BJ (cell line): ENCODE data around the gene ABRACL. TPM values are rescaled to one million over a fixed set of nuclear protein-coding genes. Genes with fewer than 3 reads are reported as not detected.
"Not testable (repeated sequence)": the region's sequence is repeated elsewhere in the genome, so short reads cannot be mapped to it uniquely, and the experiment has no call there.

Experiments
- CTCF ChIA-PET: fragments of 350-600 bp; formaldehyde crosslinking; extraction: SDS; loops from one replicate; lab custom pipeline; 2021; ENCODE audit warnings: antibody characterized with exemption, inconsistent platforms; lab: Yijun Ruan, JAX
- POLR2A ChIA-PET: fragments of 300-600 bp; sonication (Branson Sonifier 250); formaldehyde crosslinking; extraction: SDS; loops from one replicate; lab custom pipeline; 2021; ENCODE audit warnings: antibody characterized with exemption; lab: Charles Lee
- DNase-seq: peaks from one replicate; pipeline ENCODE4 v3.0.0-alpha.2; 2011; ENCODE audit warnings: low read depth
- H3K27me3 ChIP-seq: 2 replicates; pipeline ENCODE4 v1.6.0; 2011; ENCODE audit warnings: low read length; ENCODE audit not compliant: control insufficient read depth, insufficient read depth
- H3K36me3 ChIP-seq: 2 replicates; pipeline ENCODE4 v1.5.1; 2011; ENCODE audit warnings: low read length; ENCODE audit not compliant: control insufficient read depth, insufficient read depth
- H3K4me3 ChIP-seq: 2 replicates; pipeline ENCODE4 v1.5.1; 2011; ENCODE audit warnings: low read depth, mild to moderate bottlenecking, control low read depth, low read length
- CTCF ChIP-seq: IDR thresholded peaks from 2 replicates; pipeline ENCODE4 v1.5.1; 2011; ENCODE audit warnings: low read depth, mild to moderate bottlenecking, control low read depth, inconsistent platforms, low read length, moderate library complexity; ENCODE audit not compliant: insufficient read depth
- polyA plus RNA-seq: library from polyadenylated mRNA; depleted of rRNA; stranded (reverse); fragments of >200 nt; gene quantifications from 2 replicates; pipeline ENCODE4 v1.2.3, GENCODE V29; 2011

The ABRACL gene
- polyA plus RNA-seq, 1 experiment = 13.1 TPM

DNA sequence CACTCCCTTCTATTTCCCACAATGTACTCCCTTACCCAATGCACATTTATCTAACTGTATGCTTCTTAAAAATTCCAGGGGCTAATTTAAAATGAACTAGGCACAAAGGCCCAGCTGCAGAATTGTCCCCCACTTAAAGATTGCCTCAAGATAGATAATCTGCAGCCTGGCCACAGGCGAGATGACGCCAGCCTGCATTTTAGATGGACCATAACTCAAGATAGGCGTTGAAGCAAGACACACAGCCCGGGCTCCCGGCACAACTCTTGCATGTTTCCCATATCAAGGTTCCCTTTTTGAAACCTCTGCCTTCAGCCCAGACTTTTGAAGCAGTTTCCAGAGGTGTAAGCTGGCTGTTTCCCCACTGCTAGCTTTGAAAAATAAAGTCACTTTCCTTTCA, 37.3 kb upstream of the ABRACL start:
- CTCF ChIA-PET = interaction anchor here (0.6 to 6.3 kb wide), 2 partner anchors 52 to 176 kb away, joined by 3 to 50 read pairs; no protein-coding TSS in a partner anchor
- POLR2A ChIA-PET = no interaction called here
- H3K36me3 ChIP-seq = no peaks in the 10 kb centered on the region
- no peak for TF ChIP-seq CTCF
- no peaks in the 10 kb centered on the region for H3K27me3 ChIP-seq
- no peak for DNase-seq
- H3K4me3 ChIP-seq = no peak overlapping the region

- H3K4me3 ChIP-seq, DNase-seq, H3K36me3 ChIP-seq, H3K27me3 ChIP-seq, CTCF ChIA-PET, POLR2A ChIA-PET: not testable (repeated sequence)
Measured at GRCh38 chr6:138992965-138993364, 35.6 kb upstream of the ABRACL start.

DNA sequence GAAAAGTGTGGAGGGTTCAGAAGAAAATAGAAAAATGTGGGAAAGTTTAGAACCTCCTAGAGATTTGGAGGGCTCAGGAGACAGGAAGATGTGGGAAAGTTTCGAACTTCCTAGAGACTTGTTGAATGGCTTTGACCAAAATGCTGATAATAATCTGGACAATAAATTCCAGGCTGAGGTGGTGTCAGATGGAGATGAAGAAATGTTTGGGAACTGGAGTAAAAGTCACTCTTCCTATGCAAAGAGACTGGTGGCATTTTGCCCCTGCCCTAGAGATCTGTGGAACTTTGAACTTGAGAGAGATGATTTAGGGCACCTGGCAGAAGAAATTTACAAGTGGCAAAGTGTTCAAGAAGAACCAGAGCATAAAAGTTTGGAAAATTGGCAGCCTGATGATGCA, 35.1 kb upstream of the ABRACL start:
- DNase-seq, POLR2A ChIA-PET, CTCF ChIA-PET: not testable (repeated sequence)

GRCh38 chr6:138996524-138996923, 32.0 kb upstream of the ABRACL start:
- Histone ChIP-seq H3K4me3 (no peak overlapping the region), H3K27me3 (no peaks in the 10 kb centered on the region), H3K36me3 (no peaks in the 10 kb centered on the region)
- ChIA-PET POLR2A (no interaction called here), CTCF (interaction anchor here (1.0 kb wide), 1 partner anchor 181 kb away, joined by 6 read pairs; no protein-coding TSS in a partner anchor)
- TF ChIP-seq CTCF = no peak
- no peak for DNase-seq

More for the DNA sequence above, 35.1 kb upstream of the ABRACL start:
- not testable (repeated sequence) for H3K36me3 ChIP-seq, H3K4me3 ChIP-seq, H3K27me3 ChIP-seq

DNA sequence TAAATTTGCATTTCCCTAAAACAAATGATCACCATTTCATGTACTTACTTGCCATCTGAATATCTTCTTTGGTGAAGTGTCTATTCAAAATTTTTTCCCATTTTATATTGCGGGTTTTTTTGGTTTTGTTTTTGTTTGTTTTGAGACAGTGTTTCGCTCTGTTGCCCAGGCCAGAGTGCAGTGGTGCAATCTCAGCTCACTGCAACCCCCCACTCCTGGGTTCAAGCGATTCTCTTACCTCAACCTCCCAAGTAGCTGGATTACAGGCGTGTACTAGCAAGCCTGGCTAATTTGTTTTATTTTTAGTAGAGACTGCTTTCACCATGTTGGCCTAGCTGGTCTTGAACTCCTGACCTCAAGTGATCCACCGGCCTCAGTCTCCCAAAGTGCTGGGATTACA, 31.4 kb upstream of the ABRACL start:
- Histone ChIP-seq H3K4me3 (no peak overlapping the region), H3K27me3 (no peaks in the 10 kb centered on the region), H3K36me3 (no peaks in the 10 kb centered on the region)
- CTCF ChIA-PET = no interaction called here
- TF ChIP-seq CTCF = no peak
- no peak for DNase-seq
- POLR2A ChIA-PET = no interaction called here

- no peak for TF ChIP-seq CTCF
- CTCF ChIA-PET = interaction anchor here (0.6 kb wide), 1 partner anchor 407 kb away, joined by 3 read pairs; no protein-coding TSS in a partner anchor
- Histone ChIP-seq H3K4me3 (no peak overlapping the region), H3K27me3 (no peaks in the 10 kb centered on the region), H3K36me3 (no peaks in the 10 kb centered on the region)
- no peak for DNase-seq
- POLR2A ChIA-PET = no interaction called here
Measured at GRCh38 chr6:138999949-139000725, 28.4 kb upstream of the ABRACL start.
